GM12878 (cell line): Measurements from ENCODE around the gene TM9SF4. TPM values are rescaled to one million over a fixed set of nuclear protein-coding genes. Genes with fewer than 3 reads are reported as not detected.

Experiments used
- ATAC-seq: fragments of 200-7000 bp; cut with Tn5 transposase; 3 replicates; pipeline ENCODE4 v1.9.1; 2020; ENCODE audit warnings: mild to moderate bottlenecking, moderate library complexity
- BruUV-seq: library from RNA; stranded (reverse); fragments of 400-500 nt; replicated peaks from 2 replicates; lab custom pipeline; 2021; lab: Mats Ljungman, UMichigan
- CTCF ChIA-PET: fragments of 300-600 bp; sonication (Branson Sonifier 250); formaldehyde crosslinking; extraction: SDS; loops from one replicate; lab custom pipeline; 2021; ENCODE audit warnings: inconsistent platforms; lab: Yijun Ruan, JAX
- POLR2A ChIA-PET: fragments of 350-600 bp; formaldehyde crosslinking; extraction: SDS; loops from one replicate; lab custom pipeline; 2021; ENCODE audit warnings: inconsistent platforms; lab: Charles Lee
- RAD21 ChIA-PET: fragments of 300-600 bp; sonication (Branson Sonifier 250); formaldehyde crosslinking; loops from one replicate; lab custom pipeline; 2023; ENCODE audit warnings: antibody characterized with exemption; ENCODE audit not compliant: unreplicated experiment; lab: Charles Lee
- SMC1A ChIA-PET: fragments of 300-600 bp; sonication (Branson Sonifier 250); formaldehyde crosslinking; loops from one replicate; lab custom pipeline; 2023; ENCODE audit not compliant: unreplicated experiment, uncharacterized antibody; lab: Charles Lee
- DNase-seq: peaks from one replicate; pipeline ENCODE4 v3.0.0-alpha.2; 2011; ENCODE audit warnings: low read depth, low spot score
- FAIRE-seq: peaks from 3 replicates; lab custom pipeline; 2011; peaks lifted over from hg19 to GRCh38; lab: Jason Lieb, UNC
- H2AFZ ChIP-seq: 2 replicates; pipeline ENCODE4 v1.6.0; 2011; ENCODE audit warnings: low read depth, low read length, control low read depth; ENCODE audit not compliant: control insufficient read depth
- H3K27ac ChIP-seq: 2 replicates; pipeline ENCODE4 v1.5.1; 2011; ENCODE audit warnings: control low read depth; ENCODE audit not compliant: control insufficient read depth, insufficient read depth
- H3K27me3 ChIP-seq, 2 experiments: replicated peaks in 1 of 2; 2 replicates each; pipeline versions ENCODE4 v1.6.0 to v1.6.1; 2011; ENCODE audit warnings: low read length in 1 of 2; ENCODE audit not compliant: control insufficient read depth in 2 of 2, insufficient read depth in 2 of 2
- H3K36me3 ChIP-seq, 2 experiments: 2 replicates each; pipeline ENCODE4 v1.5.1; 2011; ENCODE audit warnings: low read length in 1 of 2; ENCODE audit not compliant: control insufficient read depth in 2 of 2, insufficient read depth in 2 of 2
- H3K4me1 ChIP-seq: 2 replicates; pipeline ENCODE4 v1.6.1; 2011; ENCODE audit warnings: mild to moderate bottlenecking, low read length, moderate library complexity, mixed read lengths; ENCODE audit not compliant: control insufficient read depth, insufficient read depth
- H3K4me2 ChIP-seq: 2 replicates; pipeline ENCODE4 v1.6.0; 2011; ENCODE audit warnings: control low read depth; ENCODE audit not compliant: control insufficient read depth, insufficient read depth
- H3K4me3 ChIP-seq: fragments of 200-600 bp; sonication (generic); 2 replicates; pipeline ENCODE4 v1.5.1; 2016
- H3K79me2 ChIP-seq: 2 replicates; pipeline ENCODE4 v1.6.0; 2011; ENCODE audit warnings: low read length; ENCODE audit not compliant: control insufficient read depth, insufficient read depth
- H3K9ac ChIP-seq: 2 replicates; pipeline ENCODE4 v1.8.0; 2011; ENCODE audit warnings: low read length, control low read depth, mixed read lengths; ENCODE audit not compliant: control insufficient read depth, insufficient read depth
- H3K9me3 ChIP-seq: replicated peaks from 3 replicates; pipeline ENCODE4 v1.5.1; 2011; ENCODE audit warnings: mild to moderate bottlenecking, low read length; ENCODE audit not compliant: control insufficient read depth, insufficient read depth
- H4K20me1 ChIP-seq: 2 replicates; pipeline ENCODE4 v1.6.0; 2011; ENCODE audit not compliant: control insufficient read depth, insufficient read depth
- CHD4 ChIP-seq: fragments of 200-600 bp; sonication (generic); IDR thresholded peaks from 2 replicates; pipeline ENCODE4 v1.6.1; 2016; ENCODE audit warnings: mild to moderate bottlenecking
- CTCF ChIP-seq, 3 experiments: IDR thresholded peaks in 2 of 3; conservative IDR thresholded peaks in 1 of 3; 2 replicates each; pipeline ENCODE4 v1.5.1; 2011; ENCODE audit warnings: low read depth in 3 of 3, low read length in 3 of 3, mild to moderate bottlenecking in 3 of 3, control low read depth in 2 of 3, moderate library complexity in 2 of 3, inconsistent platforms in 1 of 3, mixed read lengths in 1 of 3; ENCODE audit not compliant: control insufficient read depth in 2 of 3, insufficient read depth in 1 of 3; ENCODE audit errors: extremely low read depth in 1 of 3
- ELK1 ChIP-seq: IDR thresholded peaks from 2 replicates; pipeline ENCODE4 v1.6.1; 2012; ENCODE audit warnings: low read depth, low read length, improper control_type of control experiment
- HDAC6 ChIP-seq: fragments of 200-600 bp; sonication (generic); IDR thresholded peaks from one replicate; pipeline ENCODE4 v1.8.0; 2017; ENCODE audit warnings: antibody characterized with exemption; ENCODE audit not compliant: unreplicated experiment
- IRF4 ChIP-seq: IDR thresholded peaks from 2 replicates; pipeline ENCODE4 v1.6.1; 2011; ENCODE audit warnings: low read depth, low read length
- MEF2A ChIP-seq: IDR thresholded peaks from 2 replicates; pipeline ENCODE4 v1.6.1; 2011; ENCODE audit warnings: low read depth, mild to moderate bottlenecking, low read length, moderate library complexity; ENCODE audit not compliant: insufficient read depth
- RAD51 ChIP-seq: fragments of 450-650 bp; IDR thresholded peaks from 2 replicates; pipeline ENCODE4 v1.6.1; 2016; ENCODE audit warnings: moderate library complexity, mild to moderate bottlenecking, inconsistent platforms
- RBBP5 ChIP-seq: fragments of 200-600 bp; sonication (generic); conservative IDR thresholded peaks from 2 replicates; pipeline ENCODE4 v1.6.1; 2016
- TCF3 ChIP-seq: IDR thresholded peaks from 2 replicates; pipeline ENCODE4 v1.6.1; 2012; ENCODE audit warnings: low read depth, mild to moderate bottlenecking, low read length, borderline replicate concordance; ENCODE audit not compliant: insufficient read depth
- ZBED1 ChIP-seq: IDR thresholded peaks from 2 replicates; pipeline ENCODE4 v1.6.1; 2016; ENCODE audit warnings: borderline replicate concordance
- ZNF384 ChIP-seq: IDR thresholded peaks from 2 replicates; pipeline ENCODE4 v1.6.1; 2012; ENCODE audit warnings: low read depth, mild to moderate bottlenecking, low read length, improper control_type of control experiment, borderline replicate concordance
- WGBS: methylation state at CpG from one replicate; pipeline ENCODE4 v1.1.6; 2016; ENCODE audit warnings: low lambda C conversion rate; ENCODE audit not compliant: insufficient replicate concordance, insufficient coverage; ENCODE audit errors: missing lambda C conversion rate; 5-methylcytosine and 5-hydroxymethylcytosine counted together
- in situ Hi-C: fragments of 300-500 bp; cut with MboI; formaldehyde crosslinking; loops from 9 replicates; pipeline ENCODE4 v1.14.3; 2018; ENCODE audit warnings: mixed read lengths
- intact Hi-C: fragments of 100-400 bp; cut with micrococcal nuclease; formaldehyde crosslinking; loops from one replicate; pipeline ENCODE4 v1.14.2; 2022; ENCODE audit not compliant: unreplicated experiment
- polyA plus RNA-seq, 11 experiments: library from polyadenylated mRNA; depleted of rRNA in 4 of 11; unstranded in 6 of 11; stranded (reverse) in 5 of 11; fragments of >200 nt; fragmentation: Nextera tagmentation in 4 of 11; fragmentation: Illumina TruSeq in 1 of 11; extraction: Ambion mirVana in 4 of 11; extraction: Trizol in 1 of 11; gene quantifications; 1 replicate in 1 of 11; 2 replicates in 10 of 11; pipeline versions ENCODE4 v1.2.1 to v1.2.3, GENCODE V29; 2011 to 2016; ENCODE audit warnings: inconsistent platforms in 2 of 11, missing spikeins in 2 of 11, low read depth in 1 of 11
- total RNA-seq, 4 experiments: library from RNA; depleted of rRNA in 3 of 4; stranded (reverse); fragments of >200 nt in 3 of 4; fragmentation: Illumina TruSeq in 1 of 4; extraction: Trizol in 1 of 4; gene quantifications; 2 replicates each; pipeline versions ENCODE4 v1.2.1 to v1.2.3, GENCODE V29; 2013 to 2021

TM9SF4 gene
- total and polyA plus RNA-seq, 10 of the 15 experiments (the other 5 are each of a cell fraction or from before 2014, with no cell fraction given) = 8.5 to 47.8 (median 24.3) TPM

GRCh38 chr20:32183947-32184635 lies 74.6 kb downstream of the TM9SF4 start:
- TF ChIP-seq IRF4 (no peak), ZBED1 (no peak), RBBP5 (no peak), CTCF (IDR thresholded peaks at IDR 0.05 in 2 of 3, conservative IDR thresholded peaks at IDR 0.05 in 1 of 3; ENCODE audit: control insufficient read depth in 2 of 3, extremely low read depth in 1 of 3, insufficient read depth in 1 of 3, low read depth in 3 of 3, low read length in 3 of 3) (no peak), ZNF384 (no peak), TCF3 (no peak), RAD51 (no peak), HDAC6 (no peak), MEF2A (no peak), CHD4 (no peak), ELK1 (no peak)
- WGBS = 11% methylated on average over 4 of the region's 4 CpGs
- Histone ChIP-seq H3K4me2 (no peak overlapping the region), H3K4me1 (no peaks in the 10 kb centered on the region), H3K4me3 (no peak overlapping the region), H2AFZ (no peak overlapping the region), H3K9ac (no peak overlapping the region), H4K20me1 (no peaks in the 10 kb centered on the region), H3K79me2 (no peaks in the 10 kb centered on the region), H3K9me3 (no peaks in the 10 kb centered on the region), H3K27ac (no peak overlapping the region), H3K36me3 (no peaks in the 10 kb centered on the region), H3K27me3 (no peaks in the 10 kb centered on the region)
- ATAC-seq (no peak), FAIRE-seq (no peak), DNase-seq (no peak)
- in situ Hi-C loops (no loop called here), intact Hi-C loops (no loop called here)
- SMC1A ChIA-PET = no interaction called here
- POLR2A ChIA-PET = no interaction called here
- CTCF ChIA-PET = no interaction called here
- RAD21 ChIA-PET = no interaction called here
- BruUV-seq = no TSS peak
